ENCODE data around the gene C9orf43.

DNA sequence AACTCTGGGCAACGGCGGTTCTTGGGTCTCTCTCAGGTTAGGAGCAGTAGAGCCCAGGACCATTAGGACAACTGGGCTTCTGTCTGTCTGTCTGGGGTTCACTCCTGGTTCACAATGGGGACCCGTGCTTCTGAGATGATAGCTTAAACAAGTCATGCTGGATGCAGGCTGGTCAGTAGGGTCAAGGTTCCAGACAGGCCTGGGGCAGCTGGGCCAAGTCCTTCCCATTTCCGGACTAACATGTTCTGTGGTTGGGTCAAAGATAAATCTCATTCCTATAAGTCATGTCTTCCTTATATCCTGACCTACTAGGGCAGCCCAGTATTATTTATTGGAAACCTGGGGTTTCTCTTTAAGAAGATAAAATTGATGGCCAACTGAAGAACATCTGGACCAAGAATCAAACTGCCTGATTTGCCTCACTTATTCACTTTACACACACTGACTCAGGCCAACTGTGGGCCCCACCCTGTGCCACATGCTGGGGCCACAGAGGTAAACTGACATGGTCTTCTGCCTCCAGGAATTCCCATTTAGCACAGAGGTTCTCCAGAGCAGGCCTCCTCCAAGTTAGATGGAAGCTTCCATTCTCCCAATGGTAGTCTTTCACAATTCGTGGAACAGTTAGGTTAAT is 42.1 kb upstream of the C9orf43 start:
- TF ChIP-seq, protein P1, sequence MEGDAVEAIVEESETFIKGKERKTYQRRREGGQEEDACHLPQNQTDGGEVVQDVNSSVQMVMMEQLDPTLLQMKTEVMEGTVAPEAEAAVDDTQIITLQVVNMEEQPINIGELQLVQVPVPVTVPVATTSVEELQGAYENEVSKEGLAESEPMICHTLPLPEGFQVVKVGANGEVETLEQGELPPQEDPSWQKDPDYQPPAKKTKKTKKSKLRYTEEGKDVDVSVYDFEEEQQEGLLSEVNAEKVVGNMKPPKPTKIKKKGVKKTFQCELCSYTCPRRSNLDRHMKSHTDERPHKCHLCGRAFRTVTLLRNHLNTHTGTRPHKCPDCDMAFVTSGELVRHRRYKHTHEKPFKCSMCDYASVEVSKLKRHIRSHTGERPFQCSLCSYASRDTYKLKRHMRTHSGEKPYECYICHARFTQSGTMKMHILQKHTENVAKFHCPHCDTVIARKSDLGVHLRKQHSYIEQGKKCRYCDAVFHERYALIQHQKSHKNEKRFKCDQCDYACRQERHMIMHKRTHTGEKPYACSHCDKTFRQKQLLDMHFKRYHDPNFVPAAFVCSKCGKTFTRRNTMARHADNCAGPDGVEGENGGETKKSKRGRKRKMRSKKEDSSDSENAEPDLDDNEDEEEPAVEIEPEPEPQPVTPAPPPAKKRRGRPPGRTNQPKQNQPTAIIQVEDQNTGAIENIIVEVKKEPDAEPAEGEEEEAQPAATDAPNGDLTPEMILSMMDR (IDR thresholded peaks at IDR 0.05) = no peak
- TF ChIP-seq POLR2A (IDR thresholded peaks at IDR 0.05) = no peak
